Mammary epithelial cell (primary cell): ENCODE results near the gene NHERF1.

Experiments used
- CTCF ChIP-seq, 2 donors: IDR thresholded peaks in 1 of 2; conservative IDR thresholded peaks in 1 of 2; 2 replicates each; pipeline ENCODE4 v1.5.1; 2011 to 2012; ENCODE audit warnings: inconsistent platforms in 2 of 2, low read length in 2 of 2, mild to moderate bottlenecking in 2 of 2, control low read depth in 1 of 2, low read depth in 1 of 2; ENCODE audit not compliant: insufficient read depth in 1 of 2; ENCODE audit errors: extremely low read depth in 1 of 2
- EZH2 ChIP-seq: IDR thresholded peaks from 2 replicates; pipeline ENCODE4 v1.6.1; 2012; ENCODE audit warnings: low read length, inconsistent platforms, borderline replicate concordance

- TF ChIP-seq EZH2 = no peak
- no peak for TF ChIP-seq CTCF (conservative IDR thresholded peaks at IDR 0.05 in 1 of 2, IDR thresholded peaks at IDR 0.05 in 1 of 2; ENCODE audit: extremely low read depth in 1 of 2, insufficient read depth in 1 of 2, low read depth in 1 of 2, low read length in 2 of 2)
These were observed 55.5 kb downstream of the NHERF1 start for GRCh38 chr17:74803971-74804370.
